HuH-7.5 (cell line): ENCODE measurements around the gene BRD3OS.

Experiments used
- DNase-seq: peaks from one replicate; pipeline ENCODE4 v3.0.0; 2011; ENCODE audit warnings: low spot score

Gene BRD3OS

GRCh38 chr9:134034215-134035040 lies 9.1 kb downstream of the BRD3OS start:
- no peak for DNase-seq

GRCh38 chr9:134035041-134036039 lies 10.1 kb downstream of the BRD3OS start:
- no peak for DNase-seq

GRCh38 chr9:134036130-134036529 lies 10.8 kb downstream of the BRD3OS start:
- no peak for DNase-seq

GRCh38 chr9:134037641-134038040 lies 12.4 kb downstream of the BRD3OS start:
- DNase-seq: no peak

GRCh38 chr9:134039386-134040175 lies 14.3 kb downstream of the BRD3OS start:
- no peak for DNase-seq

GRCh38 chr9:134040176-134040565 lies 14.9 kb downstream of the BRD3OS start:
- DNase-seq: no peak

- DNase-seq: no peak
Observed at GRCh38 chr9:134040781-134041648, 15.7 kb downstream of the BRD3OS start.

GRCh38 chr9:134041649-134041962 lies 16.3 kb downstream of the BRD3OS start:
- DNase-seq: no peak

- DNase-seq: no peak
Observed at GRCh38 chr9:134043531-134043988, 18.3 kb downstream of the BRD3OS start.

- no peak for DNase-seq
Observed at GRCh38 chr9:134044944-134045343, 19.7 kb downstream of the BRD3OS start.

GRCh38 chr9:134045841-134046544 lies 20.7 kb downstream of the BRD3OS start:
- no peak for DNase-seq

- DNase-seq: no peak
Observed at GRCh38 chr9:134046894-134047681, 21.8 kb downstream of the BRD3OS start.

- no peak for DNase-seq
Observed at GRCh38 chr9:134047868-134048581, 22.7 kb downstream of the BRD3OS start.

GRCh38 chr9:134048582-134048968 lies 23.3 kb downstream of the BRD3OS start:
- no peak for DNase-seq

- no peak for DNase-seq
Observed at GRCh38 chr9:134049236-134049635, 24.0 kb downstream of the BRD3OS start.

GRCh38 chr9:134049772-134050588 lies 24.7 kb downstream of the BRD3OS start:
- no peak for DNase-seq

- DNase-seq: no peak
Observed at GRCh38 chr9:134050726-134051125, 25.4 kb downstream of the BRD3OS start.

GRCh38 chr9:134051319-134051718 lies 26.0 kb downstream of the BRD3OS start:
- no peak for DNase-seq
